ENCODE results near the gene CHRNA1.

DNA sequence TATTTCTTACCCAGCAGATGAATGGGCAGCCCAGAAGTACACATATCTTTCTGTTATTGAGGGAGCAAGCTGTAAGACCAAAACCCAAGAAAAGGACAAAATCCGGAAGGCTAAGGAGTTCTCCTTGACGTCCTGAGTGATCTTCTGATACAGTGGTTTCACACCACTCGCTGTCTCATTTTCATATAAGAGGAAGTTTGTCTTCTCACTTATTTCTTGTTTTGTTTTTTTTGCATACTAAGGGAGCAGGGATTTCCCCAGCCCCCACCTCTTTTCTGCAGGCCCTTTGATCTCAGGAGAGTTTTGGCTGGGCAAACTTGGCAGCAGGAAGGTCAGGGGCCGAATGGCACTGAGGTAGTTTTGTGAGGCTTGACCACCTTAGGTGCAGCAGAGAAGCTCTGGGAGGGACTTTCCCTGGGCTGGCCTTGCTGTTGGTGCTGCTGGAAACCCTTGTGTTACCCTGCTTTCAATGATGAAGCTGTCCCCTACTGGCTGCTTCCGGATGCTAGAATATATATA, 13.3 kb downstream of the CHRNA1 start:
- TF ChIP-seq, protein P1, sequence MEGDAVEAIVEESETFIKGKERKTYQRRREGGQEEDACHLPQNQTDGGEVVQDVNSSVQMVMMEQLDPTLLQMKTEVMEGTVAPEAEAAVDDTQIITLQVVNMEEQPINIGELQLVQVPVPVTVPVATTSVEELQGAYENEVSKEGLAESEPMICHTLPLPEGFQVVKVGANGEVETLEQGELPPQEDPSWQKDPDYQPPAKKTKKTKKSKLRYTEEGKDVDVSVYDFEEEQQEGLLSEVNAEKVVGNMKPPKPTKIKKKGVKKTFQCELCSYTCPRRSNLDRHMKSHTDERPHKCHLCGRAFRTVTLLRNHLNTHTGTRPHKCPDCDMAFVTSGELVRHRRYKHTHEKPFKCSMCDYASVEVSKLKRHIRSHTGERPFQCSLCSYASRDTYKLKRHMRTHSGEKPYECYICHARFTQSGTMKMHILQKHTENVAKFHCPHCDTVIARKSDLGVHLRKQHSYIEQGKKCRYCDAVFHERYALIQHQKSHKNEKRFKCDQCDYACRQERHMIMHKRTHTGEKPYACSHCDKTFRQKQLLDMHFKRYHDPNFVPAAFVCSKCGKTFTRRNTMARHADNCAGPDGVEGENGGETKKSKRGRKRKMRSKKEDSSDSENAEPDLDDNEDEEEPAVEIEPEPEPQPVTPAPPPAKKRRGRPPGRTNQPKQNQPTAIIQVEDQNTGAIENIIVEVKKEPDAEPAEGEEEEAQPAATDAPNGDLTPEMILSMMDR (IDR thresholded peaks at IDR 0.05 in 2 of 3, conservative IDR thresholded peaks at IDR 0.05 in 1 of 3; ENCODE audit: borderline replicate concordance in 1 of 3, insufficient read depth in 1 of 3, low read depth in 2 of 3, low read length in 2 of 3) = no peak
- TF ChIP-seq EZH2 (IDR thresholded peaks at IDR 0.05) (no peak), SP1 (IDR thresholded peaks at IDR 0.05; ENCODE audit: low read depth) (no peak), RAD21 (IDR thresholded peaks at IDR 0.05; ENCODE audit: low read depth) (no peak), FOSL1 (IDR thresholded peaks at IDR 0.05; ENCODE audit: low read depth) (no peak)
